HG02943 (cell line): ENCODE results near the gene PSMD11.
A peak's percentile ranks its signal among the peaks of the same experiment; 100 is the strongest.

ENCODE experiments used
- ATAC-seq: cut with Tn5 transposase; IDR thresholded peaks from one replicate; pipeline ENCODE4 v1.9.1; 2021; ENCODE audit warnings: mild to moderate bottlenecking, low read depth, moderate library complexity; ENCODE audit not compliant: unreplicated experiment

The PSMD11 gene

GRCh38 chr17:32488604-32489180 lies 44.4 kb downstream of the PSMD11 start:
- no peak for ATAC-seq

GRCh38 chr17:32489320-32490100 lies 45.2 kb downstream of the PSMD11 start:
- no peak for ATAC-seq

- no peak for ATAC-seq
Measured at GRCh38 chr17:32490101-32490482, 45.8 kb downstream of the PSMD11 start.

- ATAC-seq = no peak
Measured at GRCh38 chr17:32491371-32492263, 47.3 kb downstream of the PSMD11 start.

GRCh38 chr17:32492264-32492589 lies 47.9 kb downstream of the PSMD11 start:
- ATAC-seq = no peak

GRCh38 chr17:32492648-32493289 lies 48.5 kb downstream of the PSMD11 start:
- no peak for ATAC-seq

GRCh38 chr17:32493571-32493970 lies 49.3 kb downstream of the PSMD11 start:
- no peak for ATAC-seq

GRCh38 chr17:32493976-32494513 lies 49.7 kb downstream of the PSMD11 start:
- no peak for ATAC-seq

- no peak for ATAC-seq
Measured at GRCh38 chr17:32494621-32495358, 50.5 kb downstream of the PSMD11 start.

- no peak for ATAC-seq
Measured at GRCh38 chr17:32495359-32496231, 51.3 kb downstream of the PSMD11 start.

- no peak for ATAC-seq
Measured at GRCh38 chr17:32496395-32497073, 52.2 kb downstream of the PSMD11 start.

- no peak for ATAC-seq
Measured at GRCh38 chr17:32497431-32498205, 53.3 kb downstream of the PSMD11 start.

GRCh38 chr17:32498391-32498790 lies 54.1 kb downstream of the PSMD11 start:
- ATAC-seq = no peak

- no peak for ATAC-seq
Measured at GRCh38 chr17:32502013-32502412, 57.7 kb downstream of the PSMD11 start.

- ATAC-seq = no peak
Measured at GRCh38 chr17:32502710-32503109, 58.4 kb downstream of the PSMD11 start.

GRCh38 chr17:32503251-32504165 lies 59.2 kb downstream of the PSMD11 start:
- peak; percentile 87 for ATAC-seq
